ENCODE data around the gene AHR. TPM values are rescaled to one million over a fixed set of nuclear protein-coding genes. Genes with fewer than 3 reads are reported as not detected.

Gene AHR
- total RNA-seq, 1 experiment from 2014 or later, result 72.7 TPM

DNA sequence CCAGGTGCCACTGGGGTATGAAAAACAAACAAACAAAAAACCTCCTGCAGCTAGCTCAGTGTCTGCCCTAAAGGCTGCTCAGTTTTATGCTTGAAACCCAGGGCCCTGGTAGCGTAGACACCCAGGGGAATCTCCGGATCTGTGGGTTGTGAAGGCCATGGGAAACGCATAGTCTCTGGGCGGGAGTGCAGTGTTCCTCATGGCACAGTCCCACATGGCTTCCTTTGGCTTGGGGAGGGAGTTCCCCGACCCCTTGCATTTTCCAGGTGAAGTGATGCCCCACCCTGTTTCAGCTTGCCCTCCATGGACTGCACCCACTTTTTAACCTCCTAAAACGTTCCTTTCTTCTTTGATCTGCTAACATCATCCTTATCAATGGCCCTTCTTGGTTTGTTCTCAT lies 56.0 kb downstream of the AHR start:
- Histone ChIP-seq H2AFZ (ENCODE audit: low read length) (no peak overlapping the region), H3K79me2 (ENCODE audit: low read length) (no peaks in the 10 kb centered on the region)
- intact Hi-C loops (cut with micrococcal nuclease), result no loop called here

DNA sequence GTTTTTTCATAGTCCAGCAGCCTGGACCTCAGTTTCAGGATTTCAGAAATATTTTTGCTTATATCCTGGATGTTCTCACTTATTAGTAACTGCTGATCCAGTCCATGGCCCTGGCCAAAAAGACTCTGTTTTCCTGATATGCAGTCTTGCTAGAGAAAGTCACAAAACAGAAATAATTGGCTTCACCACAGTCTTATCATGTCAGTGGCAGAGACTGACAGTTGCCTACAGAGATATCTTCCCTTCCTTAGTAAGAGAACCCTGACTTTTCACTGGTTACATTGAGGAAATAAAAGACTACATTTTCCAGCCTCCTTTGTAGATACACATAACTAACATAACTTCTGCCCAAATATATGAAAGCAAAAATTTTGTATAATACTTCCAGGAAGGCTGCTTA lies 56.6 kb downstream of the AHR start:
- H3K4me1 ChIP-seq (ENCODE audit: insufficient read depth, low read length), result no peaks in the 10 kb centered on the region
- H3K4me2 ChIP-seq (ENCODE audit: low read length), result no peak overlapping the region
- no peaks in the 10 kb centered on the region for H3K9me3 ChIP-seq (ENCODE audit: low read length)
- TF ChIP-seq, protein P1, sequence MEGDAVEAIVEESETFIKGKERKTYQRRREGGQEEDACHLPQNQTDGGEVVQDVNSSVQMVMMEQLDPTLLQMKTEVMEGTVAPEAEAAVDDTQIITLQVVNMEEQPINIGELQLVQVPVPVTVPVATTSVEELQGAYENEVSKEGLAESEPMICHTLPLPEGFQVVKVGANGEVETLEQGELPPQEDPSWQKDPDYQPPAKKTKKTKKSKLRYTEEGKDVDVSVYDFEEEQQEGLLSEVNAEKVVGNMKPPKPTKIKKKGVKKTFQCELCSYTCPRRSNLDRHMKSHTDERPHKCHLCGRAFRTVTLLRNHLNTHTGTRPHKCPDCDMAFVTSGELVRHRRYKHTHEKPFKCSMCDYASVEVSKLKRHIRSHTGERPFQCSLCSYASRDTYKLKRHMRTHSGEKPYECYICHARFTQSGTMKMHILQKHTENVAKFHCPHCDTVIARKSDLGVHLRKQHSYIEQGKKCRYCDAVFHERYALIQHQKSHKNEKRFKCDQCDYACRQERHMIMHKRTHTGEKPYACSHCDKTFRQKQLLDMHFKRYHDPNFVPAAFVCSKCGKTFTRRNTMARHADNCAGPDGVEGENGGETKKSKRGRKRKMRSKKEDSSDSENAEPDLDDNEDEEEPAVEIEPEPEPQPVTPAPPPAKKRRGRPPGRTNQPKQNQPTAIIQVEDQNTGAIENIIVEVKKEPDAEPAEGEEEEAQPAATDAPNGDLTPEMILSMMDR (conservative IDR thresholded peaks at IDR 0.05; ENCODE audit: low read depth, low read length), result no peak
- no peak for TF ChIP-seq EZH2 (IDR thresholded peaks at IDR 0.05; ENCODE audit: low read length, unreplicated experiment)
- TF ChIP-seq EZH2phosphoT487 (IDR thresholded peaks at IDR 0.05; ENCODE audit: borderline replicate concordance, low read length), result no peak
- ChIA-PET POLR2A (ENCODE audit: unreplicated experiment) (no interaction called here), CTCF (no interaction called here)
- no peak overlapping the region for H3K9ac ChIP-seq (ENCODE audit: low read length)
- H3K4me3 ChIP-seq (ENCODE audit: low read length), result no peak overlapping the region
- no peaks in the 10 kb centered on the region for H4K20me1 ChIP-seq (ENCODE audit: low read length)
- no peaks in the 10 kb centered on the region for H3K9me2 ChIP-seq (replicated peaks; ENCODE audit: low read length)
- intact Hi-C loops (cut with micrococcal nuclease), result no loop called here
- ATAC-seq (no peak), DNase-seq (no peak)
- no peaks in the 10 kb centered on the region for H3K27me3 ChIP-seq (ENCODE audit: low read length)
- H3K36me3 ChIP-seq (ENCODE audit: low read depth, low read length), result no peaks in the 10 kb centered on the region; the same call in 1 of the 2 replicates
- no peak overlapping the region for H3K27ac ChIP-seq (ENCODE audit: low read length)
- H3K79me2 ChIP-seq (ENCODE audit: low read length), result no peaks in the 10 kb centered on the region
- BruUV-seq (replicated peaks), result no TSS peak
- no peak overlapping the region for H2AFZ ChIP-seq (ENCODE audit: low read length)
- H3F3A ChIP-seq (ENCODE audit: low read length, unreplicated experiment), result no peaks in the 10 kb centered on the region

More for the DNA sequence above, 56.0 kb downstream of the AHR start:
- no TSS peak for BruUV-seq (replicated peaks)
- no peak for DNase-seq
- Histone ChIP-seq H3F3A (ENCODE audit: low read length, unreplicated experiment) (no peaks in the 10 kb centered on the region), H3K9ac (ENCODE audit: low read length) (no peak overlapping the region), H3K4me1 (ENCODE audit: insufficient read depth, low read length) (no peaks in the 10 kb centered on the region), H3K9me2 (replicated peaks; ENCODE audit: low read length) (no peaks in the 10 kb centered on the region), H3K36me3 (ENCODE audit: low read depth, low read length) (no peaks in the 10 kb centered on the region; the same call in 1 of the 2 replicates), H3K27me3 (ENCODE audit: low read length) (no peaks in the 10 kb centered on the region), H3K27ac (ENCODE audit: low read length) (no peak overlapping the region), H3K9me3 (ENCODE audit: low read length) (no peaks in the 10 kb centered on the region), H3K4me2 (ENCODE audit: low read length) (no peak overlapping the region), H3K4me3 (ENCODE audit: low read length) (no peak overlapping the region), H4K20me1 (ENCODE audit: low read length) (no peaks in the 10 kb centered on the region)
- POLR2A ChIA-PET (ENCODE audit: unreplicated experiment), result no interaction called here
- CTCF ChIA-PET, result no interaction called here
- ATAC-seq, result no peak
- TF ChIP-seq EZH2phosphoT487 (IDR thresholded peaks at IDR 0.05; ENCODE audit: borderline replicate concordance, low read length) (no peak), EZH2 (IDR thresholded peaks at IDR 0.05; ENCODE audit: low read length, unreplicated experiment) (no peak)
- TF ChIP-seq, protein P1 (conservative IDR thresholded peaks at IDR 0.05; ENCODE audit: low read depth, low read length), result no peak

DNA sequence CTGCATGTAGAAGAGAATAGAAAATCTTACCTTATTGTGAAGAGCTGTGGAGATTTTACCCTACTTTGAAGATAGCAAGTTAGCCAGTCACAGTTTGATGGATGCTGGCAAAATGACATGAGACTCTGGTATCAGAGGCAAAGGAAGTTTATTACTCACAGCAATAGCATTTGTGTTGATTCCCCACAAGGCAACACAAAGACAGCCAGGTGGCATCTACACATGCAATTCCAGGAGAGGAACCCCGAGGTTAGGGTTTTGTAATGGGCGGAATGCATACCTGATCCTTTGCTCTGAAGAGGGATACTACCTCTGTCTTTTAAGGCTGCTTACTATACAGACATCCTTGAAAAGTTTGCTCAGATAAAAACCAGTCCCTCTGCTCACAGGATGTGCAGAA lies 59.5 kb downstream of the AHR start:
- no TSS peak for BruUV-seq (replicated peaks)
- H3K9ac ChIP-seq (ENCODE audit: low read length), result no peak overlapping the region
- no peak overlapping the region for H3K4me2 ChIP-seq (ENCODE audit: low read length)
- TF ChIP-seq, protein P1 (conservative IDR thresholded peaks at IDR 0.05; ENCODE audit: low read depth, low read length), result no peak
- TF ChIP-seq EZH2 (IDR thresholded peaks at IDR 0.05; ENCODE audit: low read length, unreplicated experiment) (no peak), EZH2phosphoT487 (IDR thresholded peaks at IDR 0.05; ENCODE audit: borderline replicate concordance, low read length) (no peak)
- no peak overlapping the region for H2AFZ ChIP-seq (ENCODE audit: low read length)
- H3F3A ChIP-seq (ENCODE audit: low read length, unreplicated experiment), result no peaks in the 10 kb centered on the region
- H3K79me2 ChIP-seq (ENCODE audit: low read length), result no peaks in the 10 kb centered on the region
- ChIA-PET POLR2A (ENCODE audit: unreplicated experiment) (no interaction called here), CTCF (no interaction called here)
- intact Hi-C loops (cut with micrococcal nuclease), result no loop called here
- no peaks in the 10 kb centered on the region for H3K27me3 ChIP-seq (ENCODE audit: low read length)
- 0 out of 2 replicates have a peak, but pooled peaks cover 5% of the 10 kb centered on the region for H3K4me1 ChIP-seq (ENCODE audit: insufficient read depth, low read length)
- H3K36me3 ChIP-seq (ENCODE audit: low read depth, low read length), result no peaks in the 10 kb centered on the region; the same call in 1 of the 2 replicates
- H3K9me3 ChIP-seq (ENCODE audit: low read length), result no peaks in the 10 kb centered on the region
- no peak overlapping the region for H3K27ac ChIP-seq (ENCODE audit: low read length)
- DNase-seq (no peak), ATAC-seq (no peak)
- H4K20me1 ChIP-seq (ENCODE audit: low read length), result no peaks in the 10 kb centered on the region
- H3K4me3 ChIP-seq (ENCODE audit: low read length), result no peak overlapping the region
- H3K9me2 ChIP-seq (replicated peaks; ENCODE audit: low read length), result no peaks in the 10 kb centered on the region

Data from PC-3 (cell line).